Measurements from ENCODE around the gene GRIK4.

GRIK4 gene

DNA sequence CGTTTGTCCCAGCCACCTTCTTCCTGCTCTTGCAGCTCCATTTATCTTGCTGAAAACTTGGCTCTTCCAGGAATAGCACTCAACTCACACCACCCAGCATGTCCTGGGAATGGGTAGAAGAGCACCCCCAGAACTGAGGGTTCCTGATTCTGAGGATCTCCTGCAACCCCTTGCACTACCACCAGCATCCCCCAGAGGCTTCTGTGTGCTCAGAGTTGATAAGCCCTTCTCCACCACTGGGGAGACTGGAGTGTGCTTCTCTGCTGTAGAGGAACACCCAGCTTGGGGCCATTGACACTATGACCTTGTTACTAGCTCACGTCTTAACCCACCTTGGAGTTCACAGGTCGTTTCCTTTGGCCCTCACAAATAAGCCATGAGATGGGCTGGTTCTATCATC lies 121.0 kb downstream of the GRIK4 start:
- DNase-seq (ENCODE audit: low read depth in 3 of 3, low spot score in 1 of 3): no peak

DNA sequence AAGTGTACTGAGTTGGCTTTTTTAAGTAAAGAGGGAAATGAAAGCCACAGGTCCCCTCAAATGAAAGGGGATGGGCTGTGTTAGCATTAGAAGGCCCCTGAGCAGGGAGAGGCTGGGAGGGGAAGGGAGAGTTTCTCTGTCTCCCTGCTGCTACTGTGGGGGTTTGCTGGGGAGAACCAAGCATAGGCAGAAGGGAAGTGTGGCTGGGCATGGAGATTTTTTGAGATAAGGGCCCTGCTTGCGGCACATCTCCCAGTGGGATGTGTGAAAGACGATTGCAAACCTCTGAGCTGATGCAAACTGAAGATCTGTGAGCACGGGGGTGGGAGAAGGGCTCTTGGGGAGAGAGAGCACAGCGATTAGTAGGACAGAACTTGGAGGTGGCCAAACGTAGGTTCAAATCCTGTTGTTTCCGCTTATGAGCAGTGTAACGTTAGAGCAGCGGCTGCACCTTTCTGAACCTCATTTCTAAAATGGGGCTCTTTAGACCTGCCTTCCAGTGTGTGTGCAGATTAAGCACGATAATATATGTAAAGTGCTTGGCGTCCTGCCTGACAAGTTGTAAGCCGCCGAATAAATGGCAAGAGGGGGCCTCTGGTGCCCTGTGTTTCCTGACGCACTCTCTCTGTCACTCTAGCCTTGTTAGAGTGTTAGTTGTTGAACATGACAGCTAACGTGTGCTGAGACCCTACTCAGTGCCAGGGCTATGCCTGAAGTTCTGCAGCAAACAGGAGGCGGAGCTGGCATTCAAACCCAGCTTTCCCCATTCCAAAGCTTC lies 122.3 kb downstream of the GRIK4 start:
- DNase-seq (ENCODE audit: low read depth in 3 of 3, low spot score in 1 of 3): no peak

DNA sequence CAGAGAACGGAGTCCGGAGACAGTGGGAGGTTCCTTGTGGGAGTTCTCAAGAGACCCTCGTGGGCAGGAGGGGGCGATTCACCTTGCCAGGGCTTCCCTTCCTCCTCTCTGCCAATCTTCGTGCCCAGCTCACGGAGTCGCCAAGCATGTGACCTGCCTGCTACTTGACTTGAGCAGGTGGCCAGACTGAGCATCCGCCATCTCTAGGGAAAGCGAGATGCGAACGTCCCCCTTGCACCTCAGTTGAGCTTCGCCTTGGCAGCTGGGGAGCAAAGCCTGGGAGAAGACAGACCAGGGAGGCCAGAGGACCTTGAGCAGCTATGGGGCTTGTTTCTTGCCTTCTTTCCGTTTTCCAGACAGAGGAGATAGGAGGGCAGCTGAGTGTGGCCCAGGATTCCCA lies 123.2 kb downstream of the GRIK4 start:
- no peak for DNase-seq (ENCODE audit: low read depth in 3 of 3, low spot score in 1 of 3)

DNA sequence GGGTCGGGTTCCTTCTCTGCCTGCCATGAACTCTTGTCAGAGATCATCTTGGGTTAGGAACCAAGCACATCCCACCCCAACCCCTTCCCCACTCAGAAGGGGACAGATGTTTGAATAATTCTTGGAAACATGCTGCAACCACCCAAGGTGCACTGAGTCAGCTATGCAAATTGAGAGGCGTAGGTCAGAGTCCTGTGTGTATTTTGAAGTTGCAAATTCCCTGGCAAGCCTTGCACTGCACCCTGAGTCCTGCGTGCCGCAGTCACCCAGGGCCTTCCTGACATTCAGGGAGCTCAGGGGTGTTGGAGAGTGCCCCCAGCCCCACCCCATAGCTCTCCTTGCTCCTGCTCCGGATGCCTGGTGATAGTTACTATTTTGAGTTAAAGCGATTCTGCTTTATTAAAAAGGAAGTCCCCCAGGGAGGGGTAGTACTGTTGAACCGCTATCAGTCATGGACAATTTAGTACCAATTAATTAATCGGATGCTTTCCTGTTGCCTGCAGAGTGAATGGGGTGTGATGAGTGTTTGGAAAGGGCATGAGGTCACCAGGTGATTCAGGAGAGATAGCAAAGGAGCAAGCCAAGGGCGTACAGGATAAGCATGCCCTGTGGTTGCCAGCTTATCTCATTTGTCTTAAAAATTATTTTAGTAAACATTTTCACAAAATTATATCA lies 123.7 kb downstream of the GRIK4 start:
- DNase-seq (ENCODE audit: low read depth in 3 of 3, low spot score in 1 of 3): no peak

DNA sequence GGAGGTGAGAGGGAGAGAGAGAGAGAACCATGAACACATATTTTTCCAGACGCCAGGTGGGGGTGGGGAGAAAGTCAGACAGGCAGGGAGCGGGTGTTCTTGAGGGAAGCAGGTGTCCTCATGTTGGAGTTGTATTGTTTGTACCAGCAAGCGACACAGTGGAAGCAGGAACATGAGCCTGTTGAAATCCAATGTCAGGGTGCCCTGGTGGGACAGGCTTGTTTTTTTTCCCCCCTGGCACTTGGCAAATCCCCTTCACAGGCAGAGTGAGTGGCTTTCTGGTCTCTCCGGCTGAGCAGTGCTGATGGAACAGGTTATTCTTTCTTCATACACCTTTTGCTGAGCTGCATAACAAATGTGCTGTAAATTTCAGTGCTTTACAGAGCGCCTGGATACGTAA lies 125.6 kb downstream of the GRIK4 start:
- DNase-seq (ENCODE audit: low read depth in 3 of 3, low spot score in 1 of 3): no peak

DNA sequence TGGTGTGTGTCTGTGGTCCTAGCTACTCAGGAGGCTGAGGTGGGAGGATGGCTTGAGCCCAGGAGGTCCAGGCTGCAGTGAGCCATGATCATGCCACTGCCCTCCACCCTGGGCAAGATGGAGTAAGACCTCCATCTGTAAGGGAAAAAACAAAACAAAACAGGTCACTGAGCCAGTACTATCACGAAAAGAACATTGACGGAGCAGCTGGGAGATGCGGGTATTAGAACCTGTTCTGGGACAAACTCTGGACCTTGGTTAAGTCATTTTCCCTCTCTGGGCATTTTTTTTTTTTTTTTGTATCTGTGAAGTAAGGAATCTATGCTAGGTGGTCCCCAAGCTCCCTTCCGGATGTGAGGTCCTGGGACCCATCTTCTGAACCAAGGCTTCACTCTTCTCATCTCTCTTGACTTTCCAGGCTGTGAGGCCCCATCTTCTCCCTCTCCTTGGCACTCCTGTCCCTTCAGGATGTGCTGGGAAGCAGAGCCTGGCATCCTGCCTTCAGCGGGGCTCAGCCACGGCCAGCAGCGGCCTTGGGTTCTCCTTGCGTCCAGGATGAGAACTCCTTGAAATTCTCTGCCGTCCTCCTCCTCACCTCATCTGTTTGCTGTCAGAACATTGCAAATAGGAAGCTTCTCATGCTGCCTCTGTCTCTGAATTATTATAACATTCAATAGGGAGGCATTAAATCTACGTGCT lies 130.8 kb downstream of the GRIK4 start:
- DNase-seq (ENCODE audit: low read depth in 3 of 3, low spot score in 1 of 3): no peak

DNA sequence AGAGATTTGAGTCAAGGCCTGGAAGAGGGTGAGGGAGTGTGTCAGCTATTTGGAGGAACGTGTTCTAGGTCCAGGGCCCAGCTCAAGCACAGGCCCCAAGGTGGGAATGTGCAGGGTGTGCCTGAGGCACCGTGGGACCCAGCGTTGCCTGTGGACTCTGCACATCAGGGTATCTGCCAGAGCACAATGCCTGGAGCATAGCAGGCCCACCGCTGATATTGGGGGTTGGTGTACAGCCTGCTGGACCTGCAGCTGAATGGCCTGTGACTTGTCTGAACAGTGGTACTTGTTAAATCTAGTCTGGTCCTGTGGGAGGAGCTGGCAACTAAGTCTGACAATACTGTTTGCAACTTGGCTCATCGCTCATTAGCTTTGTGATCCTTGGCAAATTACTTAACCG lies 131.7 kb downstream of the GRIK4 start:
- DNase-seq (ENCODE audit: low read depth in 3 of 3, low spot score in 1 of 3): no peak

DNA sequence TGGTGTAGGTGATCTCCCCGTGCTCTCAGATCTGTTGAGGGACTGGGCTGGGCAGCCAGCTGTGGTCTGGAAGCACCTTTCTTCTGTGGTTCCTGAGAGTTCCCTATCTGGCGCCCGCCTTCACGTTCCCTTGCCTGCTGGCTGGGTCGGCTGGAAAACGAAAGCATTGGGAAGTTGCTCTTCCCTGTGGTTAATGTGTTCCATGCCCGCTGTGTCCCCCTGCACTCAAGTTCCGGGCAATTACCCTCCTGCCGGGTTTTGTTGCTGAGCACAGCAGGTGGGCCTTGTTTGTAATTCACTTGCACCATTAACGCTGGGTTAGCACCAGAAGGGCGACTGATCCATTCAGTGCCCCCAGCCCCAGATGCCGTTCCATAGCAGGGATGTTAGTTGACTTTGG lies 134.1 kb downstream of the GRIK4 start:
- no peak for DNase-seq (ENCODE audit: low read depth in 3 of 3, low spot score in 1 of 3)

DNA sequence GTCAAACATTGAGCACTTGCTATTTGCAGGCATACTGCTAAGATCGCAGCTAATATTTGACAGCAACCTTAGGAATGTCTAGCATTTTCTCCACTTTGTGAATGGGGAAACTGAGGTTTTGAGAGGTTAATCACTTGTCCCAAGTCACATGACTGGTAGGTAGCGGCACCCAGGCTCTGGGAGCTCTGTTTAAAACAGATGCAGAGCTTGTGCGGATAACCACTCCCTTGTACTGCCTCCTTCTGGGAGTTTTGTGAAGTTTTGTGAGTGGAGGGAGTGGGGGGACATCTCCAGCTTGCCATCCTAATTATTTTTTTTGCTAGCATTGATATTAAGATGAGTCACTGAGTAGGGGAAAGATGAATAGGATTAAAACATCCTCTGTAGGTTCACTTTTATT lies 134.7 kb downstream of the GRIK4 start:
- DNase-seq (ENCODE audit: low read depth in 3 of 3, low spot score in 1 of 3): no peak

DNA sequence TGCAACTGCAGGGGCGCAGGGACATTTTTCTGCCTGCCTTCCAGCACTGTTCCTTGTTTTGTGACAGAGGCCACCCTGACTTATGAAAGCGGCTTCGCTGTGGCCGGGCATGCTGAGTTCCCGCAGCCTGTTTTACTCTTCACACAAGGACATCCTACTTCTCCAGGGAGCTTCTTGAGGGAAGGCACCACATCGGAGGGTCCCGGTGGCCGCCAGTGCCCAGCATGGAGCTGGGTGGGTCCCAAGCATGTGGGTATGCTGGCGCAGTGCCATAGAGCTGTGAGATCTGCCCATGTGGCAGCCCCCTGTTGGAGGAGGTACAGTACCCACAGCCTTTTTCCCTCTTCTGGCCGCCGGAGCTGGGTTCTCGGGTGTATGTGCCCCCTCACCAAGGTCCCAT lies 136.1 kb downstream of the GRIK4 start:
- DNase-seq (ENCODE audit: low read depth in 3 of 3, low spot score in 1 of 3): no peak

DNA sequence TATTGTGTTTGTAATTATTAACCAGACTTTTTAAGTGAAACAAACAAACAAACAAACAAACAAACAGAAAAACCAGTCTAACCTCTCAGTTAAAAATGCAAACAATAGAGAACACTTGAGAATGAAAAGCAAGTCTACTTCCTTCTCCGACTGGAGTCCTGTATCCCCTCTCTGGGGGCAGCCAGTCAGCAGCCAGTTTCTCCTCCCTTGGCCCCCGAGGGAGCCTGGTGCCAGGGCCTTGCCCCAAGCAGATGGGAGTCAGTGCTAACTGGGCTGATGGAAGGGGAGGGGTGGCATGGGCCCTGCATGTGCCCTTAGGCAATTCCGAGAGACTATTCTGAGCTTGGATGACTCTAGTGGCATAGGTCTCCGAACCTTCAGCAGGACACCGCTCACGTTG lies 137.2 kb downstream of the GRIK4 start:
- no peak for DNase-seq (ENCODE audit: low read depth in 3 of 3, low spot score in 1 of 3)

DNA sequence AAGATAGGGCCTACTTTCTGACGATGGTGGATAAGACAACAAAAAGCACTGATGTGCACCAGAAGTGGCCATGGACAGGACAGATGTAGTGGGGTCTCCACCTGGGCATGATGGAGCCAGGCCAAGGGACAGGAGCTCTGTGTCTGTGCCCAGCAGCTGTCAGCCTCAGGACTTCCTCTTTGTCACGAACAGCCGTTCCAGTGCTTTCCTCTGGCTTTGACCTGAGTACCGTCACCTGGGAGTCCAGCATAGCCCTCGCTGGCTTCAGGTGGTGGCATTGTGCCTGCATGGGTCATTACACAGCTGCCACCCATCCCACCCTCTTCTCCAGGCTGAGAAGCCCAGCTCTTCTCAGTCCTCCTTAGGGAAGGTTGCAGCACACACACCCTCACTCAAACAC lies 137.8 kb downstream of the GRIK4 start:
- no peak for DNase-seq (ENCODE audit: low read depth in 3 of 3, low spot score in 1 of 3)

DNA sequence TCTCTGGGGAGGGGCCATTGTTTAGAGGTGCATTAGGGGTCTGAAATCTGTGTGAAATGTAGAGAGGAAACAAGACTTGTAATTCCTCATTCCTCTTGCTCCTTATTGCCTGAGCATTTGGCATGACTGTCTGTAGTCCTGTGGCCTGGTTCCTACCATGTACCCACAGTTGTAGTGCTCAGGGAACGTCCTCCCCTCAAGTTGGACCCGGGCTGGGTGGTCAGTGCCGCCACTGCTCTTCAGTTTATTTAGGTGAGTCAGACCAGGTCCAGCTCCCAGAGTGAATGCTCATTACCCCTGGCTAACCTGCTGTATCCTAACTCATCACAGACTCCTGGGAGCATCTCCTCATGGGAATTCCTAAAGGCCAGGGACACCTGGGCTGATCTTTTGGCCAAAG lies 139.8 kb downstream of the GRIK4 start:
- DNase-seq (ENCODE audit: low read depth in 3 of 3, low spot score in 1 of 3): no peak

DNA sequence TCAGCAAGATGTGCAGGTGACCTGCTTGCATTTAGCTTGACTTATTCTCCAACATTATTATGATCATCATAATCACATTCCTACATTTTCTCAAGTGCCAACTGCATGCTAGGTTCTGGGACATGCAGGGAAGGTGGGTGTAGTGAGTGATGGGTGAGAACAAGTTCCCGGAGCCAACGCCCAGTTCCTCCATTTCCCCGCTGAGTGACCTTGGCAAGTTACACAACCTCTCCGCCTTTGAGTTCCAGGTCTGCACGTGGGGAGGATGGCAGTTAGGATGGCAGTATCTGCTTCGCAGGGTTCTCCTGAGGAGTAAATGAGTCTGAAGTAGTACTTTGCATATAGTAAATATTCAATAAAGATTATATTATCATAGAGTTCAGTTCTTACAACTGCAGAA lies 140.3 kb downstream of the GRIK4 start:
- DNase-seq (ENCODE audit: low read depth in 3 of 3, low spot score in 1 of 3): no peak

DNA sequence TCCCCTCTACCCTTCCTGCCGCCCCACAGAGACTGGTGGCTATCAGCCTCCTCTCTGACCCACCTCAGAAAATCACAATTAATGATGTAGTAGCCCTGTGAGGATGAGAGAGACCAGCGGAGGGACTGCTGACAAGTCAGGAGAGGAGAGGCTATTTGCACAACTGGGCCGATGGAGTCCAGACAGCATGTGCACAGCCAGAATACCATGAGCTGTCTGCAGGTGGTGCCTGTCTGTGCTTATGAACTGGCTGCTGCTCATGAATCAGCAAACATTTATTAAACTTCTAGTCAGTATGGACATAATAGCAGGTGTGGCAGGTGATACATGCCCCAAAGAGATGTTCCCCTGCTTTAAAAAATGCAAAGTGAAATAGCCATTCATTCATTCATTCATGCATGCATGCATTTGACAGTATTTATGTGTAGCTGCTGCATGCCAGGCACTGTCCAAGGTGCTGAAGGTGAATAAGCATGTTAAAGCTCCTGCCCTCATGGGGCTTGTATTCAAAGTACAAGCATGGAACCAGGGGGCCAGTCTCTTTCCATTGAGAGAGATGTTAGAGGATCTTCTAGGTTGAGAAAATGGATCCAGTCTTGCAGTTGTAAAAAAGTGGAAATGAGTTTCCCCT lies 141.3 kb downstream of the GRIK4 start:
- DNase-seq (ENCODE audit: low read depth in 3 of 3, low spot score in 1 of 3): no peak

DNA sequence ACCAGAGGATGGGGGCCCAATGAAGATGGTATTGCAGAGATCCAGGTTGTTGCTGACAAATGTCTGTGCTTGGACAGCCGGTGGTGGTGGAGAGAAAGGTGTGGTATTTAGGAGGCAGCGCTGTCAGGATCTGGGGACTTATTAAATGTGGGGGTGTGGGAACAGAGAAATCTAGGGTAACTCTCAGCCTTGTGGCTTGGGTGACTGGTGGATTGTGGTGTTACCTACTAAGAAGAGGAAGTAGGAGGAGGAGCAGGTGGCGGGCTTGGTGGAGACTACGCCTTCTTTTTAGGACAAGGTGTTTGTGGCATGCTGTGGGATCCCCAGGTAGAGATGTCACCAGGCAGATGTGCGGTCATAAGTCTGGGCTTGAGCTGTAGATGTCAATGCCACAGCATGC lies 144.0 kb downstream of the GRIK4 start:
- DNase-seq (ENCODE audit: low read depth in 3 of 3, low spot score in 1 of 3): no peak

DNA sequence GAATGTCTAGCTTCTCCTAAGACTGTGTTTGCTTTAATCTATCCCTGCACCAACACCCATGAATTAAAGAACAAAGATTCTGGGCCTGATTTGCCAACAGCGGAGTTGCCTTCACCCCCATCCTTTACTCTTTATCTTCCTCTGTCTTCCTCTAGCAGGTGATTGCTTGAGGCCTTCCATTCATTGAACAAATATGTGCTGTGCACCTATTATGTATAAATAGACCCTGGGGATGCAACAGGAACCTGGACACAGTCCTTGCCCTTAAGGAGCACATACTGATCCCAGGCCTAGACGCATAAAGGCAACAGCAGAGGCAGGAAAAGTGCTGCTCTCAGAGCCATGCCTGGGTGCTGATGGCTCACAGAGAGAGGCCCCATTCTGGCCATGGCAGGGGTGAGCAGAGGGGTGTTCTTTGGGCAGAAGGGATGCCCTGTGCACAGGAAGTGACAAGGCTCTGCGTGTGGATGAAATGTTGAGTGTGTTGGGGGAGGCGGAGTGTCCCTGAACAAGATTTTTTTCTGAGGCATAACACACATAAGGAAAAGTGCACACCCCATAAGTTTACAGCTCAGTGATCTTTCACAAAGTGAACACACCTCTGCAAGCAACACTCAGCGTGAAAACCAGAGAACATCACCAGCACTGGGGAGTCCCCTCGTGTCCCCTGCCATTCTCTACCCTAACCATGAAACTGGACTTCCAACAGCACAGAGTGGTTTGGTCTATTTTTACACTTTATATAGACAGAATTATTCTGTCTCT lies 145.9 kb downstream of the GRIK4 start:
- no peak for DNase-seq (ENCODE audit: low read depth in 3 of 3, low spot score in 1 of 3)

DNA sequence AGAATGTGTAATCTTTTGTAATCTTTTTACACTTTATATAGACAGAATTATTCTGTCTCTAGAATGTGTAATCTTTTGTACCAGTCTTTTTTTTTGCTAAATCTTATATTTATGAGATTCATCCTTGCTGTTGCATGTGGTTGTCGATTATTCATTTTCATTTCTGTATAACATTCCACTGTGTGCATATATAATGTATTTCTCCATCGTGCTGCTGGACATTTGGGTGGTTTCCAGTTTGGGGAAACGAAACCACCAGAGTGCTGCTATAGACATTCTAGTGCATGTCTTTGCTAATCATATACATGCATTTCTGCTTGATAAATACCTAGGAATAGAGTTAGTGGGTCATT lies 146.5 kb downstream of the GRIK4 start:
- DNase-seq (ENCODE audit: low read depth in 3 of 3, low spot score in 1 of 3): no peak

DNA sequence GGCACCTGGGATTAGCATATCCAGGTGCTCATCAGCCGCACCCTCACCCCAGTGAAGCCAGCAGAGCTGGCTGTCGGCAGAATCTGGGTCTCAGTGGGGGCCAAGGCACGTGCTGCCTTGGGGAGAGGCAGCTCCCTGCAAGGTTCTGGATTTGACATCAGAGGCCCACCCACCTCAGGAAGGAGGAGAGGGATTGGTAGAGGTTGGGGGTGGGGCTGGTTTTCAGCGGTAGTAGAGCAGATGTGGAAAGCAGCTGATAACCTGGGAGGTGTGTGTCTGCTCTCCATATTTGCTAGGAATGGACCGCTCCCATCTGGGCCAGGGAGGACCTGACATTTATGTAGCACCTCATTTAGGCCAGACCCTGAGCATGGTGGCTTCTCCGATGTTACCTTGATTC lies 147.5 kb downstream of the GRIK4 start:
- DNase-seq (ENCODE audit: low read depth in 3 of 3, low spot score in 1 of 3): no peak

DNA sequence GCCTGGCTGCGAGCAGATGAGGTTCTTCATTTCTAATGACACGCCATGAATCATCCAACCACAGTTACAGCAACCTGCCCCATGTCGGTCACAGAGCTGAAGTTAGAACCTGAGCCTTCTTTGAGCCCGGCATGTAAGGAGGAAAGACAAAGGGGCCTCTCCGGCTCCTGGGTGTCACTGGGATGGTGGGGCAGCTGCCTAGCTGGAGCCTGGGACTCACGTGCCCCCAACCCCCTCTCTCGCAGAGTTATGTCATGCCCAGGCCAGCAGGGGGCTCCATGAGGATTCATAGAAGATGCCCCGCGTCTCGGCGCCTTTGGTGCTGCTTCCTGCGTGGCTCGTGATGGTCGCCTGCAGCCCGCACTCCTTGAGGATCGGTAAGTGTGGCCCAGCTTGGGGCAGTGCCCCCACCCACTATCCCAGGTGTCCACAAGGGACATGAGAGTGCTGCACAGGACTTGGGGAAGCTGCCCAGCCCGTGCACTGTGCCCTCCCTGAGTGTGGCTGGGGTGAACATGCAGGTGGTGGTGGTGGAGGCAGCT lies 148.5 kb downstream of the GRIK4 start:
- DNase-seq (ENCODE audit: low read depth in 3 of 3, low spot score in 1 of 3): no peak

DNA sequence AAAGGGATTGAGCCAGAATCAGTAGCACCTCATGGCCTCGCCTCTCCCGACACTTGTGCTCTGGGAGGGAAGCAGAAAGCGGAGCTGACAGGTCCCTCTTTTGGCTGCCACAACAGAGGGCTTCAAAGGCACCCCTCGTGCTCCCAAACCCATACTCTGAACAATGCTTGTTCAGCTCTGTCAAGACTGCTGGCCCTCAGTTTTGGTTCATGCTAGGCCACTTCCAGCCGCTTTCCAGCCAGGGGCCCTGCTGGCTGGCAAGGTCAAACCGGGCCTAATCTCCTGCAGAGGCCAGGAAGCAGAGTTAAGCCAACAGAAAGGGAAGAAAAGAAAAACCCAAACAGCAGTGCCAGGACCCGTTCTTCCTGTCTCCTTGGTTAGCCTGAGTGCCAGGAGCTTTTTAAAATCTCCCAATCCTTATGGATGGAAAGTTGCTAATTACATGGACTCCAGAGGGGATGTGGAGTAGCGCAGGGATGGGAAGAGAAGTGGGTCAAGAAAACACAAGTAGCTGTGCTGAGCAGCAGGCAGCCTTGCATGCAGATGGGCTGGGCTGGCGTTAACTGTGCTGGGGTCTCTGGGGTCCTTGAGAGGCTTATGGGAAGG lies 150.6 kb downstream of the GRIK4 start:
- DNase-seq (ENCODE audit: low read depth in 3 of 3, low spot score in 1 of 3): no peak

Measured in stimulated activated CD4-positive, alpha-beta T cell treated with anti-CD3 and anti-CD28 coated beads, TNF-alpha, amount 100 ng/mL, for 1 hour (primary cell).